Neural progenitor cell (in vitro differentiated cells): ENCODE results near the gene OR7G1.

Experiments used
- CTCF ChIP-seq: fragments of 200-600 bp; sonication (generic); IDR thresholded peaks from 2 replicates; pipeline ENCODE4 v1.5.1; 2017; ENCODE audit warnings: antibody characterized with exemption, mild to moderate bottlenecking
- EZH2 ChIP-seq: fragments of 200-600 bp; sonication (generic); IDR thresholded peaks from 2 replicates; pipeline ENCODE4 v1.6.1; 2017; ENCODE audit warnings: antibody characterized with exemption, mild to moderate bottlenecking, moderate library complexity

GRCh38 chr19:9075064-9075949 lies 40.3 kb downstream of the OR7G1 start:
- no peak for TF ChIP-seq CTCF
- no peak for TF ChIP-seq EZH2
